OCI-LY1 (cell line): ENCODE results near the gene HOMER2.

Experiments
- H2AFZ ChIP-seq: fragments of 200-600 bp; sonication (generic), shearing (Covaris generic); 2 replicates; pipeline ENCODE4 v1.6.0; 2014; ENCODE audit warnings: antibody characterized with exemption, mild to moderate bottlenecking, low read length
- H3F3A ChIP-seq: fragments of 200-600 bp; sonication (generic), shearing (Covaris generic); 2 replicates; pipeline ENCODE4 v1.6.0; 2014; ENCODE audit warnings: mild to moderate bottlenecking, antibody characterized with exemption, low read length, moderate library complexity; ENCODE audit not compliant: insufficient read depth
- H3K27ac ChIP-seq: fragments of 200-600 bp; sonication (generic); 2 replicates; pipeline ENCODE4 v1.5.1; 2014; ENCODE audit warnings: low read length, mixed run types, mild to moderate bottlenecking, low read depth; ENCODE audit not compliant: poor library complexity, severe bottlenecking
- H3K27me3 ChIP-seq: fragments of 200-600 bp; sonication (generic); 2 replicates; pipeline ENCODE4 v1.6.0; 2014; ENCODE audit warnings: antibody characterized with exemption, mild to moderate bottlenecking, low read length, moderate library complexity; ENCODE audit not compliant: insufficient read depth
- H3K36me3 ChIP-seq: fragments of 200-600 bp; sonication (generic); 2 replicates; pipeline ENCODE4 v1.6.1; 2014; ENCODE audit warnings: mild to moderate bottlenecking, antibody characterized with exemption, low read length, moderate library complexity, mixed read lengths; ENCODE audit not compliant: insufficient read depth
- H3K4me1 ChIP-seq: fragments of 200-600 bp; sonication (generic); 2 replicates; pipeline ENCODE4 v1.5.1; 2014; ENCODE audit warnings: mild to moderate bottlenecking, low read length, moderate library complexity; ENCODE audit not compliant: insufficient read depth, severe bottlenecking
- H3K4me2 ChIP-seq: fragments of 200-600 bp; sonication (generic), shearing (Covaris generic); 2 replicates; pipeline ENCODE4 v1.6.1; 2014; ENCODE audit warnings: low read length
- H3K4me3 ChIP-seq: fragments of 200-600 bp; sonication (generic); 2 replicates; pipeline ENCODE4 v1.5.1; 2014; ENCODE audit warnings: low read length, low read depth, mild to moderate bottlenecking, mixed read lengths; ENCODE audit not compliant: poor library complexity, severe bottlenecking
- H3K79me2 ChIP-seq: fragments of 200-600 bp; shearing (Covaris generic); 2 replicates; pipeline ENCODE4 v1.6.1; 2016; ENCODE audit warnings: mixed run types, low read length, mixed read lengths; ENCODE audit not compliant: insufficient read depth
- H3K9ac ChIP-seq: fragments of 200-600 bp; sonication (generic), shearing (Covaris generic); 2 replicates; pipeline ENCODE4 v1.6.1; 2014; ENCODE audit warnings: mild to moderate bottlenecking, low read length, mixed read lengths
- H3K9me2 ChIP-seq: fragments of 200-600 bp; sonication (generic), shearing (Covaris generic); 2 replicates; pipeline ENCODE4 v1.6.1; 2014; ENCODE audit warnings: low read depth, mild to moderate bottlenecking, low read length, mixed read lengths
- H3K9me3 ChIP-seq: fragments of 200-600 bp; shearing (Covaris generic); 2 replicates; pipeline ENCODE4 v1.6.1; 2014; ENCODE audit warnings: low read length, mixed read lengths
- H4K20me1 ChIP-seq: fragments of 200-600 bp; sonication (generic), shearing (Covaris generic); 2 replicates; pipeline ENCODE4 v1.6.0; 2016; ENCODE audit warnings: mild to moderate bottlenecking, low read length; ENCODE audit not compliant: insufficient read depth
- CTCF ChIP-seq: fragments of 200-600 bp; sonication (generic), shearing (Covaris generic); IDR thresholded peaks from 2 replicates; pipeline ENCODE4 v1.5.1; 2017; ENCODE audit warnings: mild to moderate bottlenecking, antibody characterized with exemption, low read length, moderate library complexity, mixed read lengths
- EZH2 ChIP-seq: fragments of 200-600 bp; sonication (generic), shearing (Covaris generic); IDR thresholded peaks from 2 replicates; pipeline ENCODE4 v1.8.0; 2017; ENCODE audit warnings: borderline replicate concordance, mixed run types, mild to moderate bottlenecking, antibody characterized with exemption, low read length, moderate library complexity, mixed read lengths

HOMER2 gene

DNA sequence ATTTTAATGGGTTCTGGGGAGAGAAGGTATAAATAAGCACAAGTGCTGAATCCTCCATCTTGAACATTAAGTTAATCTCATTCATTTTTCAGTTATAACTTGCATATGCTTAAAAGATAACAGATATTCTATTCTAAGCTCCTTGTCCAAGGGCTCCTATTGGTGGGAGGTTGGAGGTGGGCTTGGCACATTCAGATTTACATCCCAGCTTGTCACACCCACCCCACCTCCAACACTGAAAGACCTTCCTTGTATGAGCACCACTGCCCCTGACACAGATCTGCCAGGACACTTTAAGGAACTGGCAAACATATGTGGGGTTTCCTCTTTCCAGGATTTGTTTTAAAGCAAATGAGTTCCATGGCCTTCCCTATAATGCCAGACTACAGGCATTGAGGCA lies 30.6 kb downstream of the HOMER2 start:
- Histone ChIP-seq H3K9me2 (no peaks in the 10 kb centered on the region), H3K79me2 (no peaks in the 10 kb centered on the region), H3F3A (no peaks in the 10 kb centered on the region), H4K20me1 (no peaks in the 10 kb centered on the region), H3K4me2 (no peak overlapping the region), H3K9me3 (no peaks in the 10 kb centered on the region), H3K27ac (no peak overlapping the region), H2AFZ (no peak overlapping the region), H3K4me1 (no peaks in the 10 kb centered on the region), H3K36me3 (no peaks in the 10 kb centered on the region), H3K4me3 (no peak overlapping the region), H3K27me3 (no peaks in the 10 kb centered on the region), H3K9ac (no peak overlapping the region)
- TF ChIP-seq EZH2 (no peak), CTCF (no peak)

GRCh38 chr15:82921242-82921641 lies 31.3 kb downstream of the HOMER2 start:
- H3K9me3 ChIP-seq: no peaks in the 10 kb centered on the region
- no peaks in the 10 kb centered on the region for H3K36me3 ChIP-seq
- no peak overlapping the region for H2AFZ ChIP-seq
- no peaks in the 10 kb centered on the region for H4K20me1 ChIP-seq
- no peaks in the 10 kb centered on the region for H3K27me3 ChIP-seq
- no peak overlapping the region for H3K9ac ChIP-seq
- TF ChIP-seq EZH2 (no peak), CTCF (no peak)
- no peaks in the 10 kb centered on the region for H3F3A ChIP-seq
- no peak overlapping the region for H3K4me2 ChIP-seq
- no peaks in the 10 kb centered on the region for H3K4me1 ChIP-seq
- H3K4me3 ChIP-seq: no peak overlapping the region
- no peaks in the 10 kb centered on the region for H3K79me2 ChIP-seq
- H3K27ac ChIP-seq: no peak overlapping the region
- H3K9me2 ChIP-seq: no peaks in the 10 kb centered on the region

DNA sequence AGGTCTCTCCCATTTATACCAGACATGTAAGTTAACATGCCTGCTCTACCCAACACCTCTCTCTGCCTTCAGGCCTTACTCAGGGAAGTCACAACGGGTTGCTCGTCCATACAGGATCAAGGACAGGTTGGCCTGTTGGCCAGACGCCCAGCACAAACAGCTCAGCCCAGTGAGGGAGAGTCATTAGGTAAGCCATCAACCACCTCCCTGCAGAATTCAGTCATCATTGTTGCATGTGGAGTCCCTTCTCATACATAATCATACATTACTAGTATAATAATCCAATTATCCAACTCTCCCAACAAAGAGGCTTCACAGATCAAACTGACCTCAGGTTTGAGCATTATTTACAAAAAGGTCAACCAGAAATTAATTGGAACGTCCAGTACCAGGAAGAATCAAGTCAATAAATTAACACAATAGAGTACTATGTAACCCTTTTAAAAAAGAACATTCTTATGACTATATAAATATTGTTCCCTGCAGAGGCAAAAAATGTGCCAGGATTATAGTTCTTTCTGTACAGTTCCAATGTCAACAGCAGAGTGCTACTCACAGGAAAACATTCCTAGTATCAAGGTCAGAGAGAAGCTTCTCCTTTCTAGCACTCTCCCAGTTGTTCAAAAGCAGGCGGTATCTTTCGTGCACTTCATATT lies 33.2 kb downstream of the HOMER2 start:
- no peaks in the 10 kb centered on the region for H3K27me3 ChIP-seq
- H3K9me2 ChIP-seq: no peaks in the 10 kb centered on the region
- no peak overlapping the region for H3K4me3 ChIP-seq
- H3K4me1 ChIP-seq: no peaks in the 10 kb centered on the region
- no peaks in the 10 kb centered on the region for H4K20me1 ChIP-seq
- no peaks in the 10 kb centered on the region for H3F3A ChIP-seq
- H3K36me3 ChIP-seq: no peaks in the 10 kb centered on the region
- H3K27ac ChIP-seq: no peak overlapping the region
- no peaks in the 10 kb centered on the region for H3K9me3 ChIP-seq
- no peak overlapping the region for H3K4me2 ChIP-seq
- TF ChIP-seq EZH2: no peak
- TF ChIP-seq CTCF: no peak
- H3K79me2 ChIP-seq: no peaks in the 10 kb centered on the region
- no peak overlapping the region for H3K9ac ChIP-seq
- H2AFZ ChIP-seq: no peak overlapping the region
